H1 (cell line): Measurements from ENCODE around the gene SMIM8.

Experiments
- BCL11A ChIP-seq, 2 experiments: IDR thresholded peaks; one replicate each; pipeline ENCODE4 v1.6.1; 2011; ENCODE audit warnings: low read depth in 2 of 2, low read length in 2 of 2, mild to moderate bottlenecking in 2 of 2
- FOSL1 ChIP-seq: IDR thresholded peaks from 2 replicates; pipeline ENCODE4 v1.6.1; 2011; ENCODE audit warnings: mild to moderate bottlenecking, low read depth, low read length, moderate library complexity; ENCODE audit not compliant: insufficient read depth
- GTF2F1 ChIP-seq: IDR thresholded peaks from 2 replicates; pipeline ENCODE4 v1.6.1; 2012; ENCODE audit warnings: low read depth, low read length, improper control_type of control experiment, borderline replicate concordance
- KDM5A ChIP-seq: fragments of 200-600 bp; IDR thresholded peaks from 2 replicates; pipeline ENCODE4 v1.7.1; 2012; ENCODE audit warnings: mild to moderate bottlenecking, low read length, inconsistent platforms, mixed read lengths
- PHF8 ChIP-seq: fragments of 200-600 bp; sonication (generic); conservative IDR thresholded peaks from 2 replicates; pipeline ENCODE4 v1.7.1; 2012; ENCODE audit warnings: low read depth, mild to moderate bottlenecking, inconsistent platforms, low read length, moderate library complexity
- POLR2AphosphoS5 ChIP-seq: IDR thresholded peaks from 2 replicates; pipeline ENCODE4 v1.6.1; 2011; ENCODE audit warnings: low read depth, low read length
- TF ChIP-seq, protein P1 (sequence below), 3 experiments: IDR thresholded peaks; 1 replicate in 2 of 3; 2 replicates in 1 of 3; pipeline versions ENCODE4 v1.5.1 to v1.6.1; 2011; ENCODE audit warnings: low read length in 3 of 3, mild to moderate bottlenecking in 3 of 3, inconsistent platforms in 2 of 3, low read depth in 1 of 3, moderate library complexity in 1 of 3; ENCODE audit not compliant: insufficient read depth in 1 of 3; ENCODE audit errors: control extremely low read depth in 1 of 3

- TF ChIP-seq KDM5A (no peak), GTF2F1 (no peak), POLR2AphosphoS5 (no peak), BCL11A (IDR thresholded peaks at IDR 0.05; ENCODE audit: low read depth in 2 of 2, low read length in 2 of 2) (no peak), PHF8 (no peak), FOSL1 (no peak)
- TF ChIP-seq, protein P1, sequence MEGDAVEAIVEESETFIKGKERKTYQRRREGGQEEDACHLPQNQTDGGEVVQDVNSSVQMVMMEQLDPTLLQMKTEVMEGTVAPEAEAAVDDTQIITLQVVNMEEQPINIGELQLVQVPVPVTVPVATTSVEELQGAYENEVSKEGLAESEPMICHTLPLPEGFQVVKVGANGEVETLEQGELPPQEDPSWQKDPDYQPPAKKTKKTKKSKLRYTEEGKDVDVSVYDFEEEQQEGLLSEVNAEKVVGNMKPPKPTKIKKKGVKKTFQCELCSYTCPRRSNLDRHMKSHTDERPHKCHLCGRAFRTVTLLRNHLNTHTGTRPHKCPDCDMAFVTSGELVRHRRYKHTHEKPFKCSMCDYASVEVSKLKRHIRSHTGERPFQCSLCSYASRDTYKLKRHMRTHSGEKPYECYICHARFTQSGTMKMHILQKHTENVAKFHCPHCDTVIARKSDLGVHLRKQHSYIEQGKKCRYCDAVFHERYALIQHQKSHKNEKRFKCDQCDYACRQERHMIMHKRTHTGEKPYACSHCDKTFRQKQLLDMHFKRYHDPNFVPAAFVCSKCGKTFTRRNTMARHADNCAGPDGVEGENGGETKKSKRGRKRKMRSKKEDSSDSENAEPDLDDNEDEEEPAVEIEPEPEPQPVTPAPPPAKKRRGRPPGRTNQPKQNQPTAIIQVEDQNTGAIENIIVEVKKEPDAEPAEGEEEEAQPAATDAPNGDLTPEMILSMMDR (IDR thresholded peaks at IDR 0.05; ENCODE audit: control extremely low read depth in 1 of 3, insufficient read depth in 1 of 3, low read depth in 1 of 3, low read length in 3 of 3): no peak
Observed at GRCh38 chr6:87375315-87375714, 52.9 kb downstream of the SMIM8 start.
